Suprapubic skin (tissue), 4 donors: ENCODE measurements around the gene LHFPL3. TPM values are rescaled to one million over a fixed set of nuclear protein-coding genes. Genes with fewer than 3 reads are reported as not detected.

Experiments
- DNase-seq, 2 donors: peaks; one replicate each; pipeline ENCODE4 v3.0.0-alpha.2; 2019; ENCODE audit warnings: low spot score in 2 of 2
- H3K27ac ChIP-seq: fragments of 200-600 bp; sonication (generic); one replicate; pipeline ENCODE4 v1.5.1; 2019
- H3K27me3 ChIP-seq: fragments of 200-600 bp; sonication (generic); one replicate; pipeline ENCODE4 v1.5.1; 2019
- H3K36me3 ChIP-seq: fragments of 200-600 bp; sonication (generic); one replicate; pipeline ENCODE4 v1.5.1; 2019
- H3K4me1 ChIP-seq: fragments of 200-600 bp; sonication (generic); one replicate; pipeline ENCODE4 v1.5.1; 2019
- H3K4me3 ChIP-seq: fragments of 200-600 bp; sonication (generic); one replicate; pipeline ENCODE4 v1.5.1; 2019; ENCODE audit warnings: mild to moderate bottlenecking
- H3K9me3 ChIP-seq: fragments of 200-600 bp; sonication (generic); one replicate; pipeline ENCODE4 v1.5.1; 2019
- EP300 ChIP-seq: sonication (generic); formaldehyde crosslinking; IDR thresholded peaks from one replicate; pipeline ENCODE4 v1.6.1; 2017; ENCODE audit warnings: antibody characterized with exemption
- POLR2A ChIP-seq, 2 donors: fragments of 450-650 bp; IDR thresholded peaks; one replicate each; pipeline ENCODE4 v1.6.1; 2017; ENCODE audit warnings: antibody characterized with exemption in 2 of 2, mild to moderate bottlenecking in 2 of 2, moderate library complexity in 2 of 2
- POLR2AphosphoS5 ChIP-seq, 3 donors: sonication (generic); formaldehyde crosslinking; IDR thresholded peaks; one replicate each; pipeline ENCODE4 v1.6.1; 2017; ENCODE audit warnings: antibody characterized with exemption in 3 of 3
- whole genome bisulfite sequencing: methylation state at CpG from one replicate; pipeline ENCODE4 v1.1.5; 2018; 5-methylcytosine and 5-hydroxymethylcytosine counted together
- total RNA-seq, 4 donors: library from RNA; depleted of rRNA; stranded (reverse); fragments of >200 nt; gene quantifications; one replicate each; pipeline ENCODE4 v1.1.0, GENCODE V29; 2016
- TF ChIP-seq, protein P1 (sequence below), 2 donors: fragments of 200-600 bp in 1 of 2; fragments of 450-650 bp in 1 of 2; sonication (generic) in 1 of 2; IDR thresholded peaks; one replicate each; pipeline ENCODE4 v1.5.1; 2016 to 2019; ENCODE audit warnings: antibody characterized with exemption in 2 of 2, mild to moderate bottlenecking in 1 of 2, moderate library complexity in 1 of 2

The LHFPL3 gene
- total RNA-seq, 4 donors from 2014 or later = not detected

DNA sequence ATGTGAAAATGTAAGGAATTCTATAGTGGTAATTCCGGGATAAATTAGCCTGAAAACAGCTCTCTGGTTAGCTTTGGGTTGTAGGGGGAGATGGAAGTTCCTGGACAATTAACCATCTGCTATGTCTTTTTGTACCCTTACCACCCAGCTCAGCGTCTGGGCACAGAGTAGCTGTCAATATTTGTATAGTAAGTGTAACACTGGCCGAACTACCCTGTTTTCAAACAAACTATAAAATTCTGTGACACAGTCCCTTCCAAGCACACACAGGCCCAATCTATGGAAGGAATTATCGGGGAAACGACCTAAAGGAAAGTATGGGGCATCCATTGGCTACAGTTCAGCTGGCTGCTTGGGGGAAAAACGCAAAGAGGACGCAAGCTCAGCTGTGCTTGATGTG is 869 bp upstream of the LHFPL3 start:
- H3K4me1 ChIP-seq = peaks cover 15% of the 10 kb centered on the region
- H3K36me3 ChIP-seq = no peaks in the 10 kb centered on the region
- no peak overlapping the region for H3K27ac ChIP-seq
- H3K9me3 ChIP-seq = no peaks in the 10 kb centered on the region
- H3K27me3 ChIP-seq = peaks cover 49% of the 10 kb centered on the region
- TF ChIP-seq POLR2AphosphoS5 (IDR thresholded peaks at IDR 0.05) (no peak), POLR2A (IDR thresholded peaks at IDR 0.05) (no peak)
- TF ChIP-seq, protein P1, sequence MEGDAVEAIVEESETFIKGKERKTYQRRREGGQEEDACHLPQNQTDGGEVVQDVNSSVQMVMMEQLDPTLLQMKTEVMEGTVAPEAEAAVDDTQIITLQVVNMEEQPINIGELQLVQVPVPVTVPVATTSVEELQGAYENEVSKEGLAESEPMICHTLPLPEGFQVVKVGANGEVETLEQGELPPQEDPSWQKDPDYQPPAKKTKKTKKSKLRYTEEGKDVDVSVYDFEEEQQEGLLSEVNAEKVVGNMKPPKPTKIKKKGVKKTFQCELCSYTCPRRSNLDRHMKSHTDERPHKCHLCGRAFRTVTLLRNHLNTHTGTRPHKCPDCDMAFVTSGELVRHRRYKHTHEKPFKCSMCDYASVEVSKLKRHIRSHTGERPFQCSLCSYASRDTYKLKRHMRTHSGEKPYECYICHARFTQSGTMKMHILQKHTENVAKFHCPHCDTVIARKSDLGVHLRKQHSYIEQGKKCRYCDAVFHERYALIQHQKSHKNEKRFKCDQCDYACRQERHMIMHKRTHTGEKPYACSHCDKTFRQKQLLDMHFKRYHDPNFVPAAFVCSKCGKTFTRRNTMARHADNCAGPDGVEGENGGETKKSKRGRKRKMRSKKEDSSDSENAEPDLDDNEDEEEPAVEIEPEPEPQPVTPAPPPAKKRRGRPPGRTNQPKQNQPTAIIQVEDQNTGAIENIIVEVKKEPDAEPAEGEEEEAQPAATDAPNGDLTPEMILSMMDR (IDR thresholded peaks at IDR 0.05) = no peak
- 50% methylated on average over 7 of the region's 7 CpGs for WGBS
- no peak for DNase-seq
- no peak overlapping the region for H3K4me3 ChIP-seq

DNA sequence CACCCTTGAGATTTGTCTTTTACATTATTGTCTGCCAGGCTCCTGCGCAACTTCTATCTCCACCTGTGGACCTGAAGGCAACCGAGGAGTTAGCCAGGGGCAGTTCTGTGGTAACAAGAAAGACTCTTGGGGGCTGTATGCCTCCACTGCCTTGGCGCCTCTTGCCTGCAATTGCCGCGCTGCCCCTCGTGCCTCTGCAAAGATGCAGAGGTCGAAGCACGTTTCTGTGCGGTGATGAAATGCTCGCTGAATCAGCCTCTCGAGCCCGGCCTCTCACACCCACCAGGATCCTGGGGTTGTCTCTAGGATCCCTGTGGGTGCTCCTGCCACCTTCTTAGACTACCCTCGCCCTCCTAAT is 486 bp upstream of the LHFPL3 start:
- DNase-seq = no peak
- Histone ChIP-seq H3K4me3 (no peak overlapping the region), H3K36me3 (no peaks in the 10 kb centered on the region), H3K27me3 (peaks cover 49% of the 10 kb centered on the region), H3K9me3 (no peaks in the 10 kb centered on the region), H3K4me1 (peaks cover 15% of the 10 kb centered on the region), H3K27ac (no peak overlapping the region)
- 9% methylated on average over 8 of the region's 13 CpGs for WGBS
- no peak for TF ChIP-seq EP300
- TF ChIP-seq, protein P1 (IDR thresholded peaks at IDR 0.05) = no peak
- no peak for TF ChIP-seq POLR2A (IDR thresholded peaks at IDR 0.05)

DNA sequence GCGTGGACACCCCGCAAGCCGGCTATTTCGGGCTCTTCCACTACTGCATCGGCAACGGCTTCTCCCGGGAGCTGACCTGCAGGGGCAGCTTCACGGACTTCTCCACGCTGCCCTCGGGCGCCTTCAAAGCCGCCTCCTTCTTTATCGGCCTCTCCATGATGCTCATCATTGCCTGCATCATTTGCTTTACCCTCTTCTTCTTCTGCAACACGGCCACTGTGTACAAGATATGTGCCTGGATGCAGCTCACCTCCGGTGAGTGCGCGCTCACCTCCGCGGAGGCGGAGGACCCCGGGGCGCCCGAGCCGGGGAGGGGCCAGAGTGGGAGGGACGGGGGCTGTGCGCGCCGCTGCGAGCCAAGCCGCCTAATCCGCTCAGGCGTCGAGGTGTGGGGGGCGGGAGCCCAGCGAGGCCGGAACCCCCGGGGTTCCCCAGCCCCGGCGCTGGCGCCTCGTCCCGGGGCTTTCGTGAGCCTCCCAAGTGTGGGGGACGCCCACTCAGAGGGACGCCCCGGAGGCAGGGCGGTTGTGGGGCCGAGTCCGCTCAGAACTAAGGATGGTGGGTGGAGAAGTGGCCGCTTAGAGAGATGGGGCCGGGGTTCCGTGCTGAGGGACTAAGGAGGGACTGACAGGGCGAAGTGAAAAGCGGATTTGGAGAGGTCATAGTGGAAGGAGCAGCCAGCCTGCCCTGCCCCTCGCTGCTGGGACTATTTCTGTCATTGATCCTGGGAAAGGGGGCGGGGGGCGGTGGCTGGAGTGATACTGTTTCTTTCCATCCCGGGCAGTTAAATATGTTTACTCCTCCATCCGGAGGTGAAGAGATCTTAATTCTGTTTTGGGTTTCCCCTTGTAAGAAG is 795 bp downstream of the LHFPL3 start:
- Histone ChIP-seq H3K27me3 (peaks cover 49% of the 10 kb centered on the region), H3K27ac (no peak overlapping the region), H3K4me3 (peak overlapping the region; percentile 33), H3K36me3 (no peaks in the 10 kb centered on the region), H3K4me1 (peaks cover 15% of the 10 kb centered on the region), H3K9me3 (no peaks in the 10 kb centered on the region)
- no peak for DNase-seq
- no peak for TF ChIP-seq POLR2AphosphoS5 (IDR thresholded peaks at IDR 0.05)
- TF ChIP-seq, protein P1 (IDR thresholded peaks at IDR 0.05) = no peak
- TF ChIP-seq POLR2A (IDR thresholded peaks at IDR 0.05) = no peak
- no peak for TF ChIP-seq EP300
- under 1% methylated on average over 42 of the region's 59 CpGs for WGBS

DNA sequence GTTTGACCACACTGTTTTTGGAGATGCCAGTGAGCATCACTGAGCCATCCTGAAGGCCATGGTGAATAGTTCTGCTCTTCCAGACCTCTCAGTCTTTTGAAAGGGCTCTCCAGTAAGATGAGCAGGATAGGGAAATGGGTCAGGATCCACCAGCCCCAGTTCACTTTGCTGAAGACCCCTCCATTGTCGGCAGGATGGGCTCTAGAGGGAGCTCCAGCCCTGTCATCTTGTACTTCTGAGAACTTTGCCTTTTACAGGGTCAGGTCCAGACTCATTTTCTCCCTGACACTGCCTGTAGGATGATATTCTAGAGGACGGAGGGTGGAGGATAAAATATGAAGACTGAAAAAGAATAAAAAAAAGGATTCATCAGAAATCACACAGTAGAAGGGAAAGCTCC is 13.1 kb downstream of the LHFPL3 start:
- Histone ChIP-seq H3K4me3 (no peak overlapping the region), H3K4me1 (no peaks in the 10 kb centered on the region), H3K36me3 (no peaks in the 10 kb centered on the region), H3K9me3 (no peaks in the 10 kb centered on the region), H3K27me3 (no peaks in the 10 kb centered on the region), H3K27ac (no peak overlapping the region)
- DNase-seq = no peak
- TF ChIP-seq POLR2A (IDR thresholded peaks at IDR 0.05) (no peak), POLR2AphosphoS5 (IDR thresholded peaks at IDR 0.05) (no peak), EP300 (no peak)
- TF ChIP-seq, protein P1 (IDR thresholded peaks at IDR 0.05) = no peak
- 20% methylated on average over 2 of the region's 2 CpGs for WGBS

DNA sequence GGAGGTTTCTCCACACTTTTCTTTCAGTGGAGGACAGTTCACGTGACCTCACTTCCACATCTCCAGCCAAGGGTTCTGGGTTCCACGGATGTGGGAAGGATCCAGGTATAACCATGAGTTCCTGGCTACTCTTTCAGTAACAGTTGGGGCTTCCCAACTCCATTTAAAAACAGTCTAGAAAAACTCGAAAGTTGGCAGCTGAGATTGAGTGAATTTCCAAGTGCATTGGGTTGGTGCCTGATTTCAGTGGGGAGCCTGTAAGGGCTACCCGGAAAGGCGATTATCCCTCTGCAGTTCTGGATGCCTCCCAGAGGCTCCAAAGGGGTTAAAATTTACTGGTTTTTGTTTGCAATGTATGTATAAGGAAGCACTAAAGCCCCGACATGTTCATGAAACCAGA is 24.3 kb downstream of the LHFPL3 start:
- Histone ChIP-seq H3K9me3 (no peaks in the 10 kb centered on the region), H3K36me3 (no peaks in the 10 kb centered on the region), H3K27ac (no peak overlapping the region), H3K27me3 (no peaks in the 10 kb centered on the region), H3K4me1 (no peaks in the 10 kb centered on the region), H3K4me3 (no peak overlapping the region)
- WGBS = 61% methylated on average over 6 of the region's 6 CpGs
- TF ChIP-seq POLR2A (IDR thresholded peaks at IDR 0.05) (no peak), POLR2AphosphoS5 (IDR thresholded peaks at IDR 0.05) (no peak), EP300 (no peak)
- TF ChIP-seq, protein P1 (IDR thresholded peaks at IDR 0.05) = no peak
- no peak for DNase-seq
